Upper lobe of left lung (tissue), 4 donors: Measurements from ENCODE around the gene PARVB.

Experiments
- CTCF ChIP-seq, 6 experiments: fragments of 450-650 bp in 4 of 6; fragments of 200-600 bp in 2 of 6; sonication (generic) in 2 of 6; IDR thresholded peaks; one replicate each; pipeline ENCODE4 v1.5.1; 2016 to 2019; ENCODE audit warnings: antibody characterized with exemption in 6 of 6
- POLR2A ChIP-seq, 4 donors: fragments of 450-650 bp; IDR thresholded peaks; one replicate each; pipeline ENCODE4 v1.5.1; 2016 to 2017; ENCODE audit warnings: antibody characterized with exemption in 4 of 4, mild to moderate bottlenecking in 2 of 4
- POLR2AphosphoS5 ChIP-seq, 2 donors: sonication (generic); formaldehyde crosslinking; IDR thresholded peaks; one replicate each; pipeline ENCODE4 v1.5.1; 2017; ENCODE audit warnings: antibody characterized with exemption in 2 of 2

DNA sequence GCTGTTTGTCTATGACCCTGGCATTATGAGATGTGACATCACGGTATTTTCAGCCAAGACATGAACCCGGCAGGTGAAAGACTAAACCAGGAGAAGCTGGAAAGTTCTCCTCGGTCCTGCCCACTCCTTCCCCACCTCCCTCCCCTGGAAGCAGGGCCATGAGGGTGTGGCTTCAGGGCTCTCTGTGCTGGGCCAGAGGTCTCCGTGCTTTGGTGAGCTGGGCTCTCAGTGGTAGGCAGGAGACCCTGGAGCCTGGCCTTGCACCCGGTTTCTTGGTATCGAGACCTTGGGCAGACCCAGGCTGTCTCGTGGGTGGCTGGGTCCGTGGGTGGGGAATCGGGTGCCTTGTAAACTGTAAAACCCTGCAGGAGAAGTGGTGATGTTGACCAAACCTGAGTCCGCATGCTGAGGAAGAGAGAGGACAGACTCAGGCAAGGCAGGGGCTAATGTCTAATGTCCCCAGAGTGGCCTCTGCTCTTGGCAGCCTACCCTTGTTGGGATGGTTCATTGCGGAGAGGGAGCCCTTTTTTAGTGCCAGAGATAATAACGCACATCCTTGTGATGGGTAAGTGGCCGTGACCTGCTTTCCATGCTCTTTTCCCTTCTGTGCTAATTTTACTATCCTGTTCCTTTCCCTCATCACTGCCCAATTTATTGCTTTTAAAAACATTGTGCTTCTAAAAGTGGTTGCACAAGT lies 108.0 kb downstream of the PARVB start:
- no peak for TF ChIP-seq POLR2A (IDR thresholded peaks at IDR 0.05)
- no peak for TF ChIP-seq CTCF (IDR thresholded peaks at IDR 0.05)
- TF ChIP-seq POLR2AphosphoS5 (IDR thresholded peaks at IDR 0.05): no peak
